ENCODE results near the gene ETNK1.

ETNK1 gene

DNA sequence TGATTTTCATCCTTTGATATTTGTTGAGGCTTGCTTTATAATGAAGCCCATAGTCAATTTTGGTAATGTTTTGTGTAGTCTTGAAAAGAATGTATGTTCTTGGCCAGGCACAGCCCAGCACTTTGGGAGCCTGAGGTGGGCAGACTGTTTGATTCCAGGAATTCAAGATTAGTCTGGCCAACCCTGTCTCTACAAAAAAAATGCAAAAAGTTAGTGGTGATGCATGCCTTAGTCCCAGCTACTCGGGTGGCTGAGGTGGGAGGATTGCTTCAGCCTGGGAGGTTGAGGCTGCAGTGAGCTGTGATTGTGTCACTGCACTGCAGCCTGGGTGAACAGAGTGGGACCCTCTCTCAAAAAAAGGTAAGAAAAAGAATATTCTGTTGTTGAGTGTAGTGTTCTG is 10.8 kb downstream of the ETNK1 start:
- no peak for DNase-seq

DNA sequence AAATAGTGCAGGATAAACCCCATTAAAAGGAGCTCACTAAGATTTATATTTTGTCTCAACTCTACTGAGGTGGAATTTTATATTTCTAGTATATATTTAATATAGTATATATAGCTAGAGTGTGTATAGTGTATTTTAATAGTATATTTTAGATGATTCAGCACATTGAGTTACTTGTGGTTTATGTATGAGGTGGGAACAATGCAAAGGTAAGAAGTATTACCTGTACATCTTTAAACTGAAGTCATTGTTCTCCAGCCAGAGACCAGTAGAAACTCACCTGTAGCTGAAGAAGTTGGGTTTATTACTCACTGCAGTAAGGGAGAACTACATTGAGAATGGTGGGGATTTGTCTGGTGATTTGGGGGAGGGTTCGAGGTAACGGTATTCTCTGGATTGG is 15.9 kb downstream of the ETNK1 start:
- no peak for DNase-seq

DNA sequence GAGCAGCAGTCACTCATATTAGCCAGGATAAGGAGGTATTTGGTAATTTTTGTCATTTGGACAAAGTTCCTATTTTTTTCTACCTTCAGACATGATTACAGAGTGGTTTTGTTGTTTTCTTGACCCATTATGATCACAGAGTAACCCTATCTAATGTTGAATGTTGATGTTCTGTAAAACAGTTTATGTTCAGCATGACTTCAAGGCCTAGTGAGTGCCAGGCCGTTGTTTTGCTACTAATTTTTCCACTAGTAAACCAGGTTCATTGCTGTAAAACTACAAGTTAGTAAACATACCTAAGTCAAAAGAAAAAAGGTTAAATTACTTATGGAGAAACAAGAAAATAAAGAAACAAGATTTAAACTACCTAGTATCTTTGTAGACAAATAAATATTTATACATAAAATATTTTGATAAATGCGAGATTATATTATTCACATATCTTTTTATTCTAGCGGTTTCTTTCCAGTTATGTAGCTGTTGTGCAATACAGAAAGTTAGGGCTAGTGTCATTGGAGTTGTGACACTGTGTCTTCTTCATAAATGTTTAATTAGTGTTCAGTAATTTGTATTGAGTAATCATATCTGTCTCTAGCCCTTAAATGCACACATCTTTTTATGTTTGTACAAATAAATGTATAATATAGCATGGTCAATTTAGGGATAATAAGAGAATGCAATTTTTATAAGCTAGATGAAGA is 16.5 kb downstream of the ETNK1 start:
- peak; percentile 27 for DNase-seq

DNA sequence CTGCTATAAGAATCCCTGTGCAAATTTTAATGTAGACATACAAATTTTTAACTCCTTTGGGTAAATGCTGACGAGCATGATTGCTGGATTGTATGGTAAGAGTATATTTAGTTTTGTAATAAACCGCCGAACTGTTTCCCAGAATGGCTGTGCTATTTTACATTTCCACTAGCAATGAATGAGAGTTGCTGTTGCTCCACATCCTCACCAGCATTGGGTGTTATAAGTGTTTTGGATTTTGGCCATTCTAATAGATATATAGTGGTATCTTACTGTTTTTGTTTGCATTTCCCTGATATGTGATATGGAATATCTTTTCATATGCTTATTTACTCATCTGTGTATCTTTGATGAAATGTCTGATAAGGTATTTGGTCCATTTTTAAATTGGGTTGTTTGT is 23.7 kb downstream of the ETNK1 start:
- no peak for DNase-seq

DNA sequence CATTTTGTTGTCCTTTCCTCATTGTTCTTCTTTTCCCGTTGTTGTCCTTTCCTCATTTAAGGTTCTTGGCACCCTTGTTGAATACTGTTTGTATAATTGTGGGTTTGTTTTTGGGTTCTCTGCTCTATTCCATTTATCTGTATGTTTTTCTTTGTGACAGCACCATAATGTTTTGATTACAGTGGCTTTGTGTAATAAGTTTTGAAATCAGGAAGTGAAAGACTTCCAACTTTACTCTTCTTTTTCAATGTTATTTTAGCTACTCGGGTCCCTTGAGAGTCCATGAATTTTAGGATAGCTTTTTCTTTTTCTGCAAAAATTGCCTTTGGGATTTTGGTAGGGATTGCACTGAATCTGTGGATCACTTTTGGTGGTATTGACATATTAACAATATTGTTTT is 28.1 kb downstream of the ETNK1 start:
- DNase-seq = peak; percentile 44

DNA sequence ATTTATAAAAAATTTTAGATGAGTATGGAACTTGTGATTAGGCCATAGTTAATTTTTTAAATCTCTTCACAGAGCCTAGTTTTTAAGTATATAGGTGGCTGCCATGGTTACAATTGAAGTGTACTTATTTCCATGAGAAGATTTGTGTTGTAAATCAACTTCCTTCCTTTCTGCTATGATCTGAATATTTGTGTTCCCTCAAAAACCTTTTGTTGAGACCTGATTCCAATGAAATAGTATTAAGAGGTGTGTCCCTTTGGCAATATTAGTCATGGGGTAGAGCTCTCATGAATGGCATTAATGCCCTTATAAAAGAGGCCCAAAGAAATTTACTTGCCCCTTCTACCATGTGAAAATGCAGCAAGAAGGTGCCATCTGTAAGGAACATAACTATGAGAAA is 28.8 kb downstream of the ETNK1 start:
- no peak for DNase-seq

DNA sequence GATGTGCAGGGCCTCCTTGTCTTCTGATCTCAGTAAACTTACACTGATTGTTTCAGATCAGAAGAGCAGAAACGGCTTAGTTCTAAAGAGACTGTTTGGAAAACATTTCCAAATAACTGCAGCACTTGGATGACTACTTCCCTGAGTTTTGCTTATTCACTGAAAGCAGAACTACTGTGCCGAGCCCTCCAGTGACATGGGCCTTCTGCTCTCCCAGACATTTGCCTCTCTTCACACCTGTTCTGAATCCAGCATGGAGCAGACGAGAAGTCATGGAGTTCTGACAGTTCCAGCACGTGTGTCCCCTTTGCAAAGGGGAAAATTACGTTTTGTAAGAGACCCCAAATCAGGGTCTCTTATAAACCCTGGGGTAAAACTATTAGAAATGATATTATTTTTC is 31.4 kb downstream of the ETNK1 start:
- DNase-seq = peak; percentile 18

DNA sequence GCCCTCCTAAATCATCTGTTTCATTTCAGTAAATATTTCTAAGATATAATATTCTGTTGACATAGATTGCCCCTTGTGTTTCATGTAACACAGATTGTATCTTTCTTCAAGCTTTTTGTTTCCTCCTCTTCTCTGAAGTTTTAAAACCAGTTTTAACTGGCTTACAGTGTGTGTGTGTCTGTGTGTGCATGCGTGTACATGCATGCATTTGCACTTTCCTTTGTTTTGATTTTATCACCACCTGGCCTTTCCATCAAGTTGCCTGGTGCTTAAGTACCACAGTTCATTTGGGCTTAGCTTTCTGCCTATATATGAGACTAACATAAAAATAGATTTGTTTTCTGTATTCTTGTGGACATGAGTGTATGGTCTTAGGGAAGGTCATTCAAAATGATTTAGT is 31.9 kb downstream of the ETNK1 start:
- DNase-seq = no peak

DNA sequence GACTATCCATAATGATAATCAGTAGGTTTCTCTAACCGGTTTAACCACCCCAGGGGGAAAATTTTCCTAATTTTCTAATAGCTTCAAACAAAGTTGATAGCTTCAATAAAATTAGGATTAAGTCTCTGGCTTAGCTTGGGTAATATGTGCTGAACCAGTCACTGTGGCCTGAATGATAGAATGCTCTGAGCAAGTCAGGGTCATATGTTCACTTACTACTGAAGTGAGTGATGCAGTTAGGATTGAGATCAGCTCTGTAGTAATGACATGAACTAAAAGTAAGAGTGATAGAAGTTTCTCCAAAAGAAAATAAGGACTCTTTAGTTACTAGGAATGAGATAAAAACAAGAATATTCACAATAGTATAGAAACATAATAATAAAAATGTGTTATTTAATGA is 32.6 kb downstream of the ETNK1 start:
- no peak for DNase-seq

DNA sequence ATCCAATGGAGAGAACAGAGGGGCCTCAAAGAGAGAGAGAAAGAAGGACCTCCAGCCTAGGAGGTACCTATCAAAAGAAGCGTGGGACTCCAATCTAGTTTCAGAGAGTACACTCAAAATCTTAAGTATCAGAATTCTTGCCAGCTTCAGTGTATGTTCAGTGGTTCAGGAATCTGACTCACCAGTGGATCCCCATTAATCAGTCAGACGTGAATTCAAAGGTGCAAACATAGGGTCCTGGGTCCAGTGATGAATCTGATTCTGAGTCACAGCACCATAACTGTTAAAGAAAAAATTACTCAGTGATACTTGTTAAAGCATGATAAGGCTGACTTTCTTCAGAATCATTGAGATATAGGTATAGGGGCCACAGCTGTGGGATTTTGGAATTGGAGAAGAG is 33.2 kb downstream of the ETNK1 start:
- DNase-seq = no peak

DNA sequence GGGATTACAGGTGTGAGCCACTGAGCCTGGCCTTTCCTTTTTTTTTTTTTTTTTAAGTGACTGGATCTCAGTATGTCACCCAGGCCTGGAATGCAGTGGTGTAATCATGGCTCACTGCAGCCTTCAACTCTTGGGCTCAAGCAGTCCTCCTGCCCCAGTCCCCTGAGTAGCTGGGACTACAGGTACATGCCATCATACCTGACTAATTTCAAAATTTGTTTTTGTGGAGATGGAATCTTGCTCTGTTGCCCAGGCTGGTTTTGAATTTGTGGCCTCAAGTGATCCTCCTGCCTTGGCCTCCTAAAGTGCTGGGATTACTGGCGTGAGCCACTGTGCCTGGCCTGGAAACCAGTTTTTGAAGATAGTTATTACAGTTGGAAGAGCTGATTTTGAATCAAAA is 37.4 kb downstream of the ETNK1 start:
- DNase-seq = no peak

DNA sequence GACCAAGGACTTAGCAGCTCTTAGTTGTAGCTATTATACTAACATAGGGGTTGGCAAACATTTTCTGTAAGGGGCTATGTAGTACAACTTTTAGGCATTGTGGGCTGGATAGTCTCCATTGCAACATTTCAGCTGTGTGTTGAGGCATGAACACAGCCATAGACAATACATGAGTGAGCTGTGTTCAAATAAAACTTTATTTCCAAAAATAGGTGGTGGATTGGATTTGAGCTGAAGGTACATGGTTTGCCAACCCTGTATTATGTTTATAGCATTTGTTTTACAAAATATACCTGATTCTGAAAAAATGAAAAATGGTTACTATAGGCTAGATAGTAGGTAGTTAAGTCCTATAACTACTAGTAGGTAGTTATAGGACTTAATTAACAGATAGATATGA is 40.5 kb downstream of the ETNK1 start:
- no peak for DNase-seq

DNA sequence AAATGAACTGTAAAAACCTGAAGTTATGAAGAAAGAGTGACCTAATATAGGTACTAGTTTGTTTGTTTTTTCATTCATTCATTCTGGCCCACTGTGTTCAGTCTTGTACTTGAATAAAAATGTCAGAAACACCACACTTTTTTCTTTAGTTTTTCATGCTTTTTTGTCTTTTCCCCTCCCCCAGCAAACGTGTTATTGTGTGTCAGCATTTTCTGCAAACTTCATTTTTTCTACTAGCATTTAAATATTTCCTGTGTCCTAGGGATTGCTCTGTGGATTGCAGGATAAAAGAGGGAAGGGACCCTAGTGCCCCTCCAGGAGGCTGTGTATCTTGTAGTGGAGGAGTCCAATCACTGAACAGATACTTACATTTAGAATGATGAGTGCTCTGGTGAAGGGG is 42.2 kb downstream of the ETNK1 start:
- no peak for DNase-seq

DNA sequence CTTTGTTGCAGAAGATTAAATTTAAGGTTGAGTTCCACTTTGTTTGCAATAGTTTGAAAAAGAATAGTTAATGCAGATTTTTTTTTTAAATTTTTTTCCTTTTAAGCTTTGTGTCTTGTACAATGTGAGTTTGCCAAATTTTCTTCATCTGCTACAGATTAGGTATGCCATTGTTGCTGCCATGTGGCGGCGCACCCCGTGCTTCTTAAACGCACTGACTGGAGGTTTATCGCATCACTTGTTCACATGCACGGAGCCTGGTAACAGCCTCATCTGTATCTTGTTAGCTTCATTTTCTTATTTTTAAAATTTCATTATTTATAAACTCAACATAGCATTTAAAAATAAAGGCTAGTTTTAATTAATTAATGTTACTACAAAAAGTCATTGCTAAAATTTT is 43.5 kb downstream of the ETNK1 start:
- no peak for DNase-seq

DNA sequence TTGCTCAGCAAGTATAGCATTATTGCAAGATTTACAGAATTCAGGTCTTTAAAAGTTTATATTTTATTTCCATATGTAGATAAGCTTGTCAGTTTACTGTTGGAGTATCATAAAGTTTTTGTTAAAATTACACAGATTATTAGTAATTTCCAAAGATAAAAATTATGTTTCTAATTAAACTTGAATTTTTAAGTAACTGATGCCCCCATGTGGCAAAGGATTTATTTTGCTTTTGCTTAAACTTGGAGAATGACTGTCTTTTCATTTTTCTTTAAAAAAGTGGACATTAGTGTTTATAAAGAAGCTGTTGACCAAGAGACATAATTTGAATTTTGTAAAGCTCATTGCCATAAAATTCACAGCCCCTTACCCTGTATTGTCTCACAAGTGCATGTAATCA is 45.8 kb downstream of the ETNK1 start:
- DNase-seq = no peak

DNA sequence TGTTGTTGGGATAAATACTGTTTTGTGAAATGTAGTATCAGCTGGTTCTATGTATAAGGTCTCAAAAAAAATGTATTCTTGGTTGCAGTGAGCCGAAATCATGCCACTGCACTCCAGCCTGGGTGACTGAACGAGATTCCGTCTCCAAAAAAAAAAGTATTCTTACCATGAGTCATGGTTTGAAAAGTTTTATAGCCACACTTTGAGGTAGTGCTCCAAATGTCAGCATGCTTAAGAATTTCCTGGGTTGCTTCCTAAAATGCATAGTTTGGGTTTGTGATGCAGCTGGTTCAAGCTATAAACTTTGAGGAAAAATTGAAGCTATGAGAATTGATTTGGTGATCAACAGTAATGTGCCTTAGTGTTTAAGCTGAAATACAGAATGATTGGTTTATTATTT is 48.0 kb downstream of the ETNK1 start:
- no peak for DNase-seq

DNA sequence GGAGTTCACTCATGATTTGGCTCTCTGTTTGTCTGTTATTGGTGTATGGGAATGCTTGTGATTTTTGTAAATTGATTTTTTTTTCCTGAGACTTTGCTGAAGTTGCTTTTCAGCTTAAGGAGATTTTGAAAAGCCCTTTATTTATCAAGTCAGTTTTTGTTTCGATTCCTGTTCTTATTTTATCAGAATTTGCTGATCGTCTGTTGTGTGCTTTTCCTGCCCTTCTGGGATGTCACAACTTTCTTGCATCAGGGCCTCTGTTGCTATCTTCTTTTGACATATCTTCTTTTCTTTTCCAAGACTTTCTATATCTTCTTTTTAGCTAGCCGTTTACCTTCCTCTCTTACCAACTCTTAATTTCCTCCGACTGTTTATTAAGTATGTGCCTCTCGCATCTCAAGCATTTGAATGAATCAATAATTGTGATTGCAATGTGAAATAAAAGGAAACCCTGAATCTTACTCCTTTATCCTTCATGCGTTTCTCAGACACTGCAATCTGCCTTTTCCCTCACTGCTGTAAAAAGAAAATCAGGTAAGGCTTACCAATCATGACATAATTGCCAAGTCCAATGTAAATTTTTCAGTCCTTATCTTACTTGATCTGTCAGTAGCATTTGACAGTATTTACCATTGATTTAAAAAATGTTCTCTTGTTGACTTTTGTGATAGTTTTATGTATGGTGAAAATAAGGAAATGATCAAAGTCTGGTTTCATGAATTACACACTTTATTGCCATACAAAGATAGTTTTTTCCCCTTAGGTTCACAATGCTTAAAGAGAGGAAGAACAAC is 53.0 kb downstream of the ETNK1 start:
- peak; percentile 67 for DNase-seq

DNA sequence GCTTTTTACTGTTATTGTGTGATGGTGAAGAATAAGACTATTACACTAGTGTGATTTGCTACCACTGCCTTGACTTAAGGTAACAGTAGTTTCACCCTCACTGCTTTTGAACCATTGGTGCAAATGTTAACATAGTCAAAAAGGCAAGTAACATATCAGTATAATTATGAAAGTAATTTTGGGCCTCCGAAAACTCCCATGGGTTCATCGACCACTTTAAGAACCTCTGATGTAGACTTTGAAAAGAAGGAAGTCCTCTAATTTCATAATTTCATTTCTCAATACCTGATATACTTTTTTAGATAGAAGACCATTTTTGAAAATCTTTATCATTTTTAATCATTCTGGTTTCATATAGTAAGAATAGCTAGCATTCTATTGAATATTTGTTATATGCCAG is 57.7 kb downstream of the ETNK1 start:
- DNase-seq = peak; percentile 19

DNA sequence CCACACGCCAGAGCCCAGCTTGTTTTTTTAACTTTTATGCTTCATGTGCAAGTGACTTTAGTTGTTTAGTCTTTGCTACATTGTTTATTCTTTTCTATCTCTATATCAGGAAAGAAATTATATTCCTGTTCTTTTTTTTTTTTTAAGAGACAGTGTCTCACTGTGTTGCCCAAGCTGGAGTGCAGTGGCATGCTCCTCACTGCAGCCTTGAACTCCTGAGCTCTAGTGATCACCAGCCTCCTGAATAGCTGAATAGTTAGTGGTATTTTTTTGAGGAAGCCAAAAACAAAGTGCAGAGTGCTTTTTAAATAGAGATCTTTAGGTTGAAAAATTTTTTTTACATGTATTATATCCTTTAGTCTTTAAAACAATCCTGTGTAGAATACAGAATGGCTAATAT is 58.2 kb downstream of the ETNK1 start:
- DNase-seq = no peak

DNA sequence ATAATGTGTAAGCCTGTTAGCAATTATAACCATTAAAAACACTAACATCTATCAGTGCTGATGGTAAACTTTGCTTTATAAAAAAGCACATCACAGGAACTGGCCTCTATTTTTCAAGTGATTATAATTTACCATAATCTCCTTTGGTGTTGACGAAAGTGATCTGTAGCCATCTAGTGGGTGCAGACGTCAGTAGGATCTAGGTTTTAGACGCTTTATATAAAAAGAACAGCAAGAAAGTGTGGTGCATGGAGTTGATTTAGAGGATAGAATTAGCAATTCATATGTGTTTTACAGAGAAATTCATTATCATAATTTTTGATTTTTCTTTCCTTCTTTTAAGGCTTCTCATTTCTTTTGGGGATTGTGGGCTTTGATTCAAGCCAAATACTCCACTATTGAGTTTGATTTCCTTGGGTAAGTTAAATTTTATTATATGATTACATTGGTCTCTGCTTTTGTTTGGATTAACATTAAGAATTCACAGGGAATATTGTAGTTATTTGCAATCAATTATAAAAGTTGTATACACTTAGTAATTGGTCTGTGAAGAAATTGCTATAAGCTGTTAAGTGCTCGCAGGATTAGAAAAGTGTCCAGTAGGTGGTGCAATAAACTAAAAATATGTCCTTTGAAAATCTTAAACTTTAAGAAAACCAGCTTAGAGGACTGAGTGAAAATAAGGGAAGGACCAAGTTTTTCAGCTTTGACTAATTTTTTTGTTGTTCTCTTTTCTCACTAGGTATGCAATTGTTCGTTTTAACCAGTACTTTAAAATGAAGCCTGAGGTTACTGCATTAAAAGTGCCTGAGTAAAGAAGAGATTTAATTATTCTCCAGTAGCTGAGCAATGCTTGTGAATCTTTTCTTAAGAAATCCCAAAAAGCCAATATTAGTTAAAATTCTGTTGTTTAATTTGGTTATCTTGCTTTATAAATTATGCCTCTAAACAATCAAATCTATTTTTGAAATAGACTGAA is 59.5 kb downstream of the ETNK1 start:
- DNase-seq = peak; percentile 74

DNA sequence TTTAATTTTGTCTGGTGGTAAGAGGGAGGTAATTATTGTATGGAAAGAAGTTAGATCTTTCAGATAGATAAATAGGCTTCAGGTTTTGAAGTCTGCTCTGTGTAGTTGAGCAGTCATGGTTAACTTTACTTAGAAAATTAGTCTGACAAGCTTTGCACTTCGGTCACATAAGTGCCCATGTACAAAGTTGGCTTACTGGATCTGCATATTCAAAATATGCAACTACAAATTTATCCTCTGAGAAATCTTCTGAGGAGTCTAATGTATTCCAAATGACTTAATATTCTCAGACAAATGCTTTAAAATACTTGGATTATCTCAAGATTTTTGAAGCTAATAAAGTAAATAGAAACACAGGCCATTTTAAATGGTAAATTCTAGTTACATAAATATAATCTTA is 61.2 kb downstream of the ETNK1 start:
- DNase-seq = no peak

DNA sequence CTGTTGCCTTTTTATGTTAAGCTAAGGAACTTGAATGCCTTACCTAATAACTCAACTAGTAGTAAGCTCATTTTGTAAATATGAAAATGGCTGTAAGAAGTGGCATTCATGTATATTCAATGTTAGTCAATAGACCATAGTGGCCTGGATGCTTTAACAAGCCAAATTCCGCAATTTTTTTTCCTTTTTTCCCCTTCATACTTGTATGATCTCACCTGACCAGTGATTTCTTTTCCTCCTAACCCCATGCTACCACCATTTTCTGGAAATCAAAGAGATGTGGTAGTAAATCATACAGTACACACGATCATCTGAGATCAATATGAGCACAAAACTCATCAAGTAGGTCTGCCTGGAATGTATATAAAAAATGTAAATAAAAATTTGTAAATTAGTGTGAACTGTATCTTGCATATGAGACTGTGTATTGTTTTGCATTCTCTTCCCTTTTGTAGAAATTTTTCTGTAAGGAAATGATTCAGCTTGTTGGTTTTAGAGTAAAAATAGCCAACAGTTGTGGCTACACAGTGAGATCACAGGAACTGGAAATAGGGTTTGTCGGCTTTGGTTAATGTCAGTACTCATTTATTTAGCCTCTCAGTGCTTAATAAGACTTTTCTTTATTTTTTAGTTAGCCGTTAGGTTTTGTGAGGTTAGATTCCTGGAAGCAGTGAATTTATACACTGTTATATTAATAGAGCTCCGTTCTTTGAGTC is 62.5 kb downstream of the ETNK1 start:
- DNase-seq = peak; percentile 94

DNA sequence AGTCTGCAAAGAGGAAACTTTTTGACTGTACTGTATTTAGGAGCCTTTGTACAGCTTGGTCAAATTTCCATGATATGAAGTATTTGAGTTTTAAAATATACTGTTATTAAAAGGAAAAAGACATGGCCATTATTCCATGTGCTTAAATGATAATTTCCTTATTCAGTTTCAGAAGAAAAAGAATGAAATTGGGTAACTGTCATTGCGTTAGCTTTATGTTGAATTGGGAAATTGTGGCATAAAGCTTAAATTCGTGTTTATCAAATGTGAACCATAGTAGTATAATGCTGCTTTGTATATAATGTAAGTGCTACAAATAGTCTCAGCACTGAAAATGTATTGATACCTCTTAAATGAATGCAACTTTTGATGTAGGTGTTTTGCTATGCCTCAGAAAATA is 64.9 kb downstream of the ETNK1 start:
- peak; percentile 45 for DNase-seq
